Upper lobe of left lung (tissue), 6 donors: ENCODE measurements around the gene CCT7. TPM values are rescaled to one million over a fixed set of nuclear protein-coding genes. Genes with fewer than 3 reads are reported as not detected.

Experiments
- ATAC-seq, 2 donors: fragments of 200-7000 bp; cut with Tn5 transposase; one replicate each; pipeline ENCODE4 v1.9.1; 2022; ENCODE audit warnings: mild to moderate bottlenecking in 2 of 2, moderate library complexity in 2 of 2; ENCODE audit not compliant: low FRiP score in 2 of 2
- DNase-seq, 2 donors: peaks; one replicate each; pipeline ENCODE4 v3.0.0-alpha.2; 2019 to 2020
- H3K27ac ChIP-seq, 4 donors: fragments of 200-600 bp; sonication (generic); one replicate each; pipeline ENCODE4 v1.5.1; 2016 to 2019
- H3K27me3 ChIP-seq, 4 donors: fragments of 200-600 bp; sonication (generic); one replicate each; pipeline ENCODE4 v1.5.1; 2017 to 2019
- H3K36me3 ChIP-seq, 4 donors: fragments of 200-600 bp; sonication (generic); one replicate each; pipeline ENCODE4 v1.5.1; 2016 to 2019
- H3K4me1 ChIP-seq, 4 donors: fragments of 200-600 bp; sonication (generic); one replicate each; pipeline ENCODE4 v1.5.1; 2018 to 2019
- H3K4me3 ChIP-seq, 4 donors: fragments of 200-600 bp; sonication (generic); one replicate each; pipeline ENCODE4 v1.5.1; 2017 to 2019; ENCODE audit warnings: mild to moderate bottlenecking in 2 of 4, moderate library complexity in 1 of 4
- H3K9me3 ChIP-seq, 4 donors: fragments of 200-600 bp; sonication (generic); one replicate each; pipeline ENCODE4 v1.5.1; 2018 to 2019
- CTCF ChIP-seq, 6 experiments: fragments of 450-650 bp in 4 of 6; fragments of 200-600 bp in 2 of 6; sonication (generic) in 2 of 6; IDR thresholded peaks; one replicate each; pipeline ENCODE4 v1.5.1; 2016 to 2019; ENCODE audit warnings: antibody characterized with exemption in 6 of 6
- EP300 ChIP-seq, 4 donors: sonication (generic); formaldehyde crosslinking; IDR thresholded peaks; one replicate each; pipeline ENCODE4 v1.5.1; 2017; ENCODE audit warnings: antibody characterized with exemption in 4 of 4, control low read depth in 2 of 4
- POLR2A ChIP-seq, 4 donors: fragments of 450-650 bp; IDR thresholded peaks; one replicate each; pipeline ENCODE4 v1.5.1; 2016 to 2017; ENCODE audit warnings: antibody characterized with exemption in 4 of 4, mild to moderate bottlenecking in 2 of 4
- POLR2AphosphoS5 ChIP-seq, 2 donors: sonication (generic); formaldehyde crosslinking; IDR thresholded peaks; one replicate each; pipeline ENCODE4 v1.5.1; 2017; ENCODE audit warnings: antibody characterized with exemption in 2 of 2
- WGBS, 2 donors: methylation state at CpG; one replicate each; pipeline ENCODE4 v1.1.5; 2017 to 2018; 5-methylcytosine and 5-hydroxymethylcytosine counted together
- total RNA-seq, 6 donors: library from RNA; depleted of rRNA in 4 of 6; stranded (reverse); fragments of >200 nt in 4 of 6; gene quantifications; one replicate each; pipeline versions ENCODE4 v1.1.0 to v1.2.1, GENCODE V29; 2016 to 2021
- donor health status: DM: no; HTN: no; CAD: no; lungs with moderate emphysema.
- donor health status: DM: no; HTN: yes; CAD: no; lungs with severe emphysema.

CCT7 gene
- total RNA-seq, 6 donors from 2014 or later, result 70.2 to 183 (median 129) TPM

DNA sequence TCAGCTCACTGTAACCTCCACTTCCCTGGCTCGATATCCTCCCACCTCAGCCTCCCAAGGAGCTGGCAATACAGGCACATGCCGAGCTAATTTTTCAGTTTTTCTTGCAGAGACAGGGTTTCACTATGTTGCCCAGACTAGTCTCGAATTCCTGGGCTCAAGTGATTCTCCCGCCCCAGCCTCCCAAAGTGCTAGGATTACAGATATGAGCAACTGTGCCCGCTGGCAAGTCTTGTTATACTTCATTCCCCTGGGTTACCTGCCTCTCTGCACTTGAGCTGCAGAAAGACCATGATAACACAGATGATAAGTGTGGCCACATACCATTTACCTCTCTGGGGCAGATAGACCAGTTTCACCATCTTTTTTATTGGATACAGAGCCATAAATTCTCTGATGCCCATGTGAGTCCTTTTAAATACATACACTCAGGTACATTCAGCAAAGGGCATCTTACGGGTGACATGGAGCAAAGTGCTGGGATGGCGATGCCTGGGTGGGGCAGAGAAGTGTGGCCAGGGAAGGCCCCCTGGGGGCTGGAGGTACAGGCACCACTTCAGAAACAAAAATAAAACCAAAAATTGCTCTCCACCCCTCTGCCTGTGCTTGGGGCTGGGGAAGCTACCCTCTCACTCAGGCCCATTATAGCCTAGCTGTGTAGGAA lies 20.4 kb downstream of the CCT7 start:
- DNase-seq (no peak), ATAC-seq (no peak)
- H3K4me3 ChIP-seq, result no peak overlapping the region
- TF ChIP-seq POLR2A (IDR thresholded peaks at IDR 0.05) (no peak), POLR2AphosphoS5 (IDR thresholded peaks at IDR 0.05) (no peak), EP300 (IDR thresholded peaks at IDR 0.05) (no peak), CTCF (IDR thresholded peaks at IDR 0.05) (no peak)
- no peaks in the 10 kb centered on the region for H3K9me3 ChIP-seq
- H3K36me3 ChIP-seq, result peaks cover 32 to 60% (median 51%) of the 10 kb centered on the region in 4 donors
- H3K27me3 ChIP-seq, result no peaks in the 10 kb centered on the region
- H3K27ac ChIP-seq, result no peak overlapping the region
- H3K4me1 ChIP-seq, result no peaks in the 10 kb centered on the region
- 94 to 95% methylated on average over 7 of the region's 7 CpGs for WGBS, 2 donors

DNA sequence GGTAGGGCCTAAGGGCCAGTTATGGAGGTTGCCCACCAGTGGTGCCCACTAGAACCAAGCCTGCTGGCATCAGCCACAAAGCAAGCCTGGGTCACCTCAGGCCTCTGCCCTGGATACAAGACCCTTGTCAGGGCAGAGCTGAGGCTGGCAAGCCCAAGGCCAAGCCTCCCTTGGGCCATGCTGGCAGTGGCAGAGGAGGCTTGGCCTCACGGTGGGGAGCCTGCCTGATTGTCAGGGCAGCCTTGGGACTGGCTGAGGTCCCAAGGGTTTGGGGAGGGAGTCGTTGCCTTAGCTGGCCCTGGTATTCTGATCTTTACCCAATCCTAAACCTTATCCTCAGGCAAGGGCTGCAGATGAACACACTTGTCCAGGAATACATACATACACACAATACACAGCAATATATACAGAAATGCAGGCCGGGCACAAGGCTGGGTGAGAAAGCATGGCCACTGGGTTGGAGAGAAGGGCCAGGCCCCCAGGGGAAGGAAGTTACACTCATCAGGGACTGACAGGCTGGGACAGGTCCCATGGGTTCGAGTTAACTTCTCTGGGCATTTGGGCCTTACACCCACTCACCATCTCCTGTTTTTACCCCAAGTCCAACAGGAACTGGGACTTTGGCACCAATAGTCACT lies 21.0 kb downstream of the CCT7 start:
- DNase-seq (no peak), ATAC-seq (no peak)
- Histone ChIP-seq H3K27ac (no peak overlapping the region), H3K4me3 (no peak overlapping the region), H3K36me3 (peaks cover 26 to 54% (median 45%) of the 10 kb centered on the region in 4 donors), H3K9me3 (no peaks in the 10 kb centered on the region), H3K4me1 (no peaks in the 10 kb centered on the region), H3K27me3 (no peaks in the 10 kb centered on the region)
- no peak for TF ChIP-seq EP300 (IDR thresholded peaks at IDR 0.05)
- TF ChIP-seq CTCF (IDR thresholded peaks at IDR 0.05), result no peak
- no peak for TF ChIP-seq POLR2A (IDR thresholded peaks at IDR 0.05)
- no peak for TF ChIP-seq POLR2AphosphoS5 (IDR thresholded peaks at IDR 0.05)
- 40 to 83% methylated on average over 1 to 4 of the region's 4 CpGs for WGBS, 2 donors

DNA sequence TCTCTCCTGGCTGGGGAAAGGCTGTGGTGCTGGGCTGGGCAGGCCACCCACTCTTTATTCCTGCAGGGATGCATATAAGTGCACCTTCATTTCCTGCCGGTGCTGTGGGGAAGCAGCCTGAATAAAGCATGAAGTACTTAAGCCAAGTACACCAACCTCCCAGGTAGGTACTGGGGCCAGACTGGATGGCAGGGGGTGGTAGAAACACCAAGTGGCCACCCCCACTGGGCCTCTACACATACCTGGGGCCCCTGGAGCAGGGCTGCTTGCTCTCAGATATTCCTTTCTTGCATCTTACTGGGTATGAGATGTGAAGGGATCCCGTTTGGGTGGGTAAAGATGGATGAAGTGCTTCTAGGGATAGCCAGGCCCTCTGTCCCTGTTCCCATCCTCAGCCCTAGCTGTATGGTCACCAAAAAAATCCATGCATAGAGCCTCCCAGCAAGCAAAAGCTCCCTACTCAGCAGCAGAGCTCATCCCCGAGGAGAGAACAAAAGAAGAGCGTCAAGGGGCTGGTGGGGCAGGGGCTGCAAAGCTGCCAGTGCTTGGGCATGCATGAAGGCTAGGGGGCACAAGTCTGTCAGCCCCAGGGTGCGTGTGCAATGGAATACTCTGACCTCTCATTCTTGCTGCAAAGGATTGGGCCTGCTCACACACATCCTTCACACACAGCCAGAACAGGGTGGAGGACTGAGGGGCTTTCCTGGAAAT lies 22.0 kb downstream of the CCT7 start:
- 59 to 62% methylated on average over 5 of the region's 5 CpGs for WGBS, 2 donors
- DNase-seq, result no peak
- Histone ChIP-seq H3K4me3 (no peak overlapping the region), H3K27me3 (no peaks in the 10 kb centered on the region), H3K4me1 (no peaks in the 10 kb centered on the region), H3K36me3 (peaks cover 17 to 44% (median 36%) of the 10 kb centered on the region in 4 donors), H3K9me3 (no peaks in the 10 kb centered on the region), H3K27ac (no peak overlapping the region)
- TF ChIP-seq POLR2A (IDR thresholded peaks at IDR 0.05) (no peak), EP300 (IDR thresholded peaks at IDR 0.05) (no peak), POLR2AphosphoS5 (IDR thresholded peaks at IDR 0.05) (no peak), CTCF (IDR thresholded peaks at IDR 0.05) (no peak)
- no peak for ATAC-seq

- DNase-seq (no peak), ATAC-seq (no peak)
- no peak for TF ChIP-seq POLR2AphosphoS5 (IDR thresholded peaks at IDR 0.05)
- TF ChIP-seq CTCF (IDR thresholded peaks at IDR 0.05), result no peak
- TF ChIP-seq EP300 (IDR thresholded peaks at IDR 0.05), result no peak
- no peak for TF ChIP-seq POLR2A (IDR thresholded peaks at IDR 0.05)
- Histone ChIP-seq H3K27me3 (no peaks in the 10 kb centered on the region), H3K4me1 (no peaks in the 10 kb centered on the region), H3K27ac (no peak overlapping the region), H3K36me3 (peaks cover 13 to 39% (median 30%) of the 10 kb centered on the region in 4 donors), H3K9me3 (no peaks in the 10 kb centered on the region), H3K4me3 (no peak overlapping the region)
- WGBS, 2 donors, result 45 to 94% methylated on average over 1 of the region's 1 CpG
Measured at GRCh38 chr2:73256618-73256922, 22.5 kb downstream of the CCT7 start.
